HCT116 (cell line): Measurements from ENCODE around the gene HLA-DRB1. TPM values are rescaled to one million over a fixed set of nuclear protein-coding genes. Genes with fewer than 3 reads are reported as not detected.

ENCODE experiments used
- ATAC-seq: fragments of 200-7000 bp; cut with Tn5 transposase; 2 replicates; pipeline ENCODE4 v1.9.1; 2020; ENCODE audit warnings: mild to moderate bottlenecking, moderate library complexity
- BruUV-seq: library from RNA; stranded (reverse); fragments of 400-500 nt; replicated peaks from 2 replicates; lab custom pipeline; 2021; lab: Mats Ljungman, UMichigan
- CTCF ChIA-PET: fragments of 300-600 bp; sonication (Branson Sonifier 250); formaldehyde crosslinking; loops from one replicate; lab custom pipeline; 2021; ENCODE audit warnings: antibody characterized with exemption; lab: Charles Lee
- POLR2A ChIA-PET: fragments of 300-600, 350-600 bp; sonication (Branson Sonifier 250); formaldehyde crosslinking; loops from one replicate; lab custom pipeline; 2021; ENCODE audit warnings: antibody characterized with exemption; lab: Charles Lee
- RAD21 ChIA-PET, 2 experiments: fragments of 300-600 bp; sonication (Branson Sonifier 250); formaldehyde crosslinking; loops; one replicate each; lab custom pipeline; 2023; ENCODE audit warnings: low total read pairs in 2 of 2; ENCODE audit not compliant: uncharacterized antibody in 2 of 2, unreplicated experiment in 2 of 2, low non-redundant PET in 1 of 2; lab: Charles Lee
- DNase-seq: peaks from one replicate; pipeline ENCODE4 v3.0.0-alpha.2; 2010; ENCODE audit warnings: low read depth, low spot score
- H2AFZ ChIP-seq: fragments of 200-600 bp; shearing (Covaris generic), sonication (generic); 2 replicates; pipeline ENCODE4 v1.6.1; 2017; ENCODE audit warnings: low read depth, mixed run types, mixed read lengths, antibody characterized with exemption, low read length; ENCODE audit not compliant: poor library complexity, severe bottlenecking
- H3K27ac ChIP-seq: 2 replicates; pipeline ENCODE4 v1.5.1; 2012; ENCODE audit warnings: low read depth, low read length
- H3K27me3 ChIP-seq: fragments of 200-600 bp; sonication (generic); 2 replicates; pipeline ENCODE4 v1.6.1; 2016; ENCODE audit warnings: mixed run types, low read length, mixed read lengths; ENCODE audit not compliant: insufficient read depth
- H3K36me3 ChIP-seq, 2 experiments: fragments of 200-500 bp in 1 of 2; fragments of 200-600 bp in 1 of 2; sonication (Bioruptor generic) in 1 of 2; sonication (generic) in 1 of 2; 2 replicates each; pipeline versions ENCODE4 v1.5.1 to v1.6.1; 2014 to 2016; ENCODE audit warnings: low read length in 2 of 2, inconsistent platforms in 1 of 2, mixed read lengths in 1 of 2, mixed run types in 1 of 2; ENCODE audit not compliant: insufficient read depth in 2 of 2, control insufficient read depth in 1 of 2
- H3K4me1 ChIP-seq, 2 experiments: fragments of 200-600 bp in 1 of 2; sonication (generic) in 1 of 2; 2 replicates each; pipeline versions ENCODE4 v1.5.1 to v1.6.1; 2012 to 2017; ENCODE audit warnings: low read length in 2 of 2, inconsistent platforms in 1 of 2, mild to moderate bottlenecking in 1 of 2, mixed read lengths in 1 of 2, mixed run types in 1 of 2, moderate library complexity in 1 of 2; ENCODE audit not compliant: insufficient read depth in 2 of 2, control insufficient read depth in 1 of 2
- H3K4me2 ChIP-seq: fragments of 200-600 bp; sonication (generic); 2 replicates; pipeline ENCODE4 v1.6.1; 2017; ENCODE audit warnings: mixed run types, low read length, mixed read lengths
- H3K4me3 ChIP-seq, 2 experiments: fragments of 200-600 bp in 1 of 2; sonication (generic) in 1 of 2; replicated peaks in 1 of 2; 2 replicates each; pipeline ENCODE4 v1.5.1; 2011 to 2016; ENCODE audit warnings: low read length in 2 of 2, control low read depth in 1 of 2, low read depth in 1 of 2, mild to moderate bottlenecking in 1 of 2, mixed read lengths in 1 of 2, mixed run types in 1 of 2
- H3K79me2 ChIP-seq: fragments of 200-600 bp; sonication (generic); 2 replicates; pipeline ENCODE4 v1.6.1; 2017; ENCODE audit warnings: mild to moderate bottlenecking, mixed run types, low read length, moderate library complexity, mixed read lengths; ENCODE audit not compliant: insufficient read depth
- H3K9ac ChIP-seq: fragments of 200-600 bp; sonication (generic); 2 replicates; pipeline ENCODE4 v1.6.1; 2016; ENCODE audit warnings: low read length, mixed read lengths
- H3K9me2 ChIP-seq: fragments of 200-600 bp; sonication (generic), shearing (Covaris generic); 2 replicates; pipeline ENCODE4 v1.6.1; 2017; ENCODE audit warnings: mixed run types, mild to moderate bottlenecking, moderate library complexity; ENCODE audit not compliant: insufficient read depth
- H3K9me3 ChIP-seq, 2 experiments: fragments of 200-500 bp in 1 of 2; fragments of 200-600 bp in 1 of 2; sonication (Bioruptor generic) in 1 of 2; sonication (generic) in 1 of 2; 2 replicates each; pipeline ENCODE4 v1.6.1; 2014 to 2017; ENCODE audit warnings: low read length in 2 of 2, mixed read lengths in 2 of 2, inconsistent platforms in 1 of 2, low read depth in 1 of 2, mild to moderate bottlenecking in 1 of 2, mixed run types in 1 of 2, moderate library complexity in 1 of 2; ENCODE audit not compliant: control insufficient read depth in 1 of 2, insufficient read depth in 1 of 2
- H4K20me1 ChIP-seq: fragments of 200-600 bp; sonication (generic), shearing (Covaris generic); 2 replicates; pipeline ENCODE4 v1.6.1; 2017; ENCODE audit warnings: mixed run types, mild to moderate bottlenecking, moderate library complexity; ENCODE audit not compliant: insufficient read depth
- EZH2 ChIP-seq: fragments of 200-600 bp; sonication (generic); IDR thresholded peaks from 2 replicates; pipeline ENCODE4 v1.6.1; 2017; ENCODE audit warnings: antibody characterized with exemption, mixed run types
- EZH2phosphoT487 ChIP-seq: fragments of 200-600 bp; IDR thresholded peaks from 2 replicates; pipeline ENCODE4 v1.6.1; 2018; ENCODE audit warnings: antibody characterized with exemption, borderline replicate concordance
- FOSL1 ChIP-seq: IDR thresholded peaks from 2 replicates; pipeline ENCODE4 v1.6.1; 2012; ENCODE audit warnings: low read depth
- JUND ChIP-seq: IDR thresholded peaks from 2 replicates; pipeline ENCODE4 v1.6.1; 2012
- MAX ChIP-seq: IDR thresholded peaks from 2 replicates; pipeline ENCODE4 v1.6.1; 2012
- POLR2A ChIP-seq: IDR thresholded peaks from 2 replicates; pipeline ENCODE4 v1.7.0; 2011; ENCODE audit warnings: borderline replicate concordance; ENCODE audit not compliant: insufficient read depth, insufficient read length; ENCODE audit errors: extremely low read depth
- POLR2AphosphoS5 ChIP-seq: IDR thresholded peaks from 2 replicates; pipeline ENCODE4 v1.6.1; 2011; ENCODE audit warnings: mild to moderate bottlenecking, low read depth, low read length, moderate library complexity
- SIN3A ChIP-seq: IDR thresholded peaks from 2 replicates; pipeline ENCODE4 v1.6.1; 2012; ENCODE audit warnings: low read depth
- SP1 ChIP-seq: IDR thresholded peaks from 2 replicates; pipeline ENCODE4 v1.6.1; 2012; ENCODE audit warnings: low read depth
- ZFX ChIP-seq: fragments of 450-650 bp; IDR thresholded peaks from 2 replicates; pipeline ENCODE4 v1.6.1; 2017
- intact Hi-C: fragments of 100-400 bp; cut with micrococcal nuclease; formaldehyde crosslinking; loops from 2 replicates; pipeline ENCODE4 v1.10.0; 2022
- total RNA-seq: library from RNA; stranded (reverse); gene quantifications from one replicate; pipeline ENCODE4 v1.2.1, GENCODE V29; 2021; ENCODE audit not compliant: unreplicated experiment
- TF ChIP-seq, protein P1 (sequence below): IDR thresholded peaks from 2 replicates; pipeline ENCODE4 v1.6.1; 2012
- TF ChIP-seq, protein P2 (sequence below), 3 experiments: fragments of 200-600 bp in 1 of 3; sonication (generic) in 1 of 3; IDR thresholded peaks in 2 of 3; conservative IDR thresholded peaks in 1 of 3; 2 replicates each; pipeline ENCODE4 v1.5.1; 2012 to 2017; ENCODE audit warnings: low read depth in 2 of 3, low read length in 2 of 3, antibody characterized with exemption in 1 of 3, borderline replicate concordance in 1 of 3, control low read depth in 1 of 3, mild to moderate bottlenecking in 1 of 3, mixed read lengths in 1 of 3, mixed run types in 1 of 3, moderate library complexity in 1 of 3; ENCODE audit not compliant: insufficient read depth in 1 of 3
- TF ChIP-seq, protein P3 (sequence below): IDR thresholded peaks from 2 replicates; pipeline ENCODE4 v1.6.1; 2011; ENCODE audit warnings: mild to moderate bottlenecking, low read length, moderate library complexity; ENCODE audit not compliant: insufficient replicate concordance; ENCODE audit errors: extremely low read depth

The HLA-DRB1 gene
- total RNA-seq, 1 experiment from 2014 or later, result 2.7 TPM

DNA sequence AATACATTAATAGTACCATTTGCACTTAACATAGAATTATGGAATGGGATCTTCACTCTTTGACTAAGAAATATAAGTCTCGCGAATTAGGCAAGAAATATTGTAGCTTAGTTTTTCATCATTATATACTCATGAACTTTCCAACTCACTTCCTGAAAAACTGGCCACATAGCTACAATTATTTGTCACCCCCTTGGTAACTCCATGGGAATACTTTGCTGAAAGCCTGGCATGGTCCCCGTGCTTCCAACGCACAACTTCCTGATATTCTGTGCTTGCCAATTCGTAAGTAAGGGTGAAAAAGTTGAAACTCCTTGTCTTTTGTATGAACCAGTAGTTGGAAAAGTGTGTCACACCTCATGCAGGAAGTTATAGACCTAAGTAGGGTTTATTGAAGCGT, 23.8 kb upstream of the HLA-DRB1 start:
- H4K20me1 ChIP-seq, result no peaks in the 10 kb centered on the region
- H3K4me2 ChIP-seq, result no peak overlapping the region
- H3K79me2 ChIP-seq, result no peaks in the 10 kb centered on the region
- RAD21 ChIA-PET, result no interaction called here
- H2AFZ ChIP-seq, result no peak overlapping the region
- DNase-seq, result no peak
- peaks cover 0 to 10% of the 10 kb centered on the region in 2 experiments; a peak in 3 of 4 replicates for H3K4me1 ChIP-seq
- TF ChIP-seq POLR2A (no peak), FOSL1 (no peak), ZFX (no peak), JUND (no peak), SP1 (no peak), EZH2phosphoT487 (no peak), POLR2AphosphoS5 (no peak), MAX (no peak), SIN3A (no peak), EZH2 (no peak)
- TF ChIP-seq, protein P1, sequence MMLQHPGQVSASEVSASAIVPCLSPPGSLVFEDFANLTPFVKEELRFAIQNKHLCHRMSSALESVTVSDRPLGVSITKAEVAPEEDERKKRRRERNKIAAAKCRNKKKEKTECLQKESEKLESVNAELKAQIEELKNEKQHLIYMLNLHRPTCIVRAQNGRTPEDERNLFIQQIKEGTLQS, result no peak
- TF ChIP-seq, protein P2, sequence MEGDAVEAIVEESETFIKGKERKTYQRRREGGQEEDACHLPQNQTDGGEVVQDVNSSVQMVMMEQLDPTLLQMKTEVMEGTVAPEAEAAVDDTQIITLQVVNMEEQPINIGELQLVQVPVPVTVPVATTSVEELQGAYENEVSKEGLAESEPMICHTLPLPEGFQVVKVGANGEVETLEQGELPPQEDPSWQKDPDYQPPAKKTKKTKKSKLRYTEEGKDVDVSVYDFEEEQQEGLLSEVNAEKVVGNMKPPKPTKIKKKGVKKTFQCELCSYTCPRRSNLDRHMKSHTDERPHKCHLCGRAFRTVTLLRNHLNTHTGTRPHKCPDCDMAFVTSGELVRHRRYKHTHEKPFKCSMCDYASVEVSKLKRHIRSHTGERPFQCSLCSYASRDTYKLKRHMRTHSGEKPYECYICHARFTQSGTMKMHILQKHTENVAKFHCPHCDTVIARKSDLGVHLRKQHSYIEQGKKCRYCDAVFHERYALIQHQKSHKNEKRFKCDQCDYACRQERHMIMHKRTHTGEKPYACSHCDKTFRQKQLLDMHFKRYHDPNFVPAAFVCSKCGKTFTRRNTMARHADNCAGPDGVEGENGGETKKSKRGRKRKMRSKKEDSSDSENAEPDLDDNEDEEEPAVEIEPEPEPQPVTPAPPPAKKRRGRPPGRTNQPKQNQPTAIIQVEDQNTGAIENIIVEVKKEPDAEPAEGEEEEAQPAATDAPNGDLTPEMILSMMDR (IDR thresholded peaks at IDR 0.05 in 2 of 3, conservative IDR thresholded peaks at IDR 0.05 in 1 of 3; ENCODE audit: borderline replicate concordance in 1 of 3, insufficient read depth in 1 of 3, low read depth in 2 of 3, low read length in 2 of 3), result no peak
- TF ChIP-seq, protein P3, sequence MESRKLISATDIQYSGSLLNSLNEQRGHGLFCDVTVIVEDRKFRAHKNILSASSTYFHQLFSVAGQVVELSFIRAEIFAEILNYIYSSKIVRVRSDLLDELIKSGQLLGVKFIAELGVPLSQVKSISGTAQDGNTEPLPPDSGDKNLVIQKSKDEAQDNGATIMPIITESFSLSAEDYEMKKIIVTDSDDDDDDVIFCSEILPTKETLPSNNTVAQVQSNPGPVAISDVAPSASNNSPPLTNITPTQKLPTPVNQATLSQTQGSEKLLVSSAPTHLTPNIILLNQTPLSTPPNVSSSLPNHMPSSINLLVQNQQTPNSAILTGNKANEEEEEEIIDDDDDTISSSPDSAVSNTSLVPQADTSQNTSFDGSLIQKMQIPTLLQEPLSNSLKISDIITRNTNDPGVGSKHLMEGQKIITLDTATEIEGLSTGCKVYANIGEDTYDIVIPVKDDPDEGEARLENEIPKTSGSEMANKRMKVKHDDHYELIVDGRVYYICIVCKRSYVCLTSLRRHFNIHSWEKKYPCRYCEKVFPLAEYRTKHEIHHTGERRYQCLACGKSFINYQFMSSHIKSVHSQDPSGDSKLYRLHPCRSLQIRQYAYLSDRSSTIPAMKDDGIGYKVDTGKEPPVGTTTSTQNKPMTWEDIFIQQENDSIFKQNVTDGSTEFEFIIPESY, result no peak
- TF ChIP-seq, all 23 proteins: peak for 0
- BruUV-seq, result no TSS peak
- Histone ChIP-seq H3K27me3 (no peaks in the 10 kb centered on the region), H3K4me3 (no peak overlapping the region), H3K36me3 (no peaks in the 10 kb centered on the region), H3K9me2 (no peaks in the 10 kb centered on the region), H3K9ac (no peak overlapping the region), H3K27ac (no peak overlapping the region), H3K9me3 (no peaks in the 10 kb centered on the region)
- intact Hi-C loops, result no loop called here
- ChIA-PET POLR2A (no interaction called here), CTCF (no interaction called here)
- ATAC-seq, result no peak
